KMS-11 (cell line): ENCODE data around the gene TRIM9.

ENCODE experiments used
- H2AFZ ChIP-seq: fragments of 200-600 bp; sonication (generic); 2 replicates; pipeline ENCODE4 v1.6.1; 2016; ENCODE audit warnings: antibody characterized with exemption, mixed run types, low read depth
- H3K27ac ChIP-seq: fragments of 200-600 bp; sonication (generic); 2 replicates; pipeline ENCODE4 v1.6.1; 2016; ENCODE audit warnings: mild to moderate bottlenecking, mixed run types
- H3K27me3 ChIP-seq: fragments of 200-600 bp; sonication (generic); 2 replicates; pipeline ENCODE4 v1.6.1; 2017; ENCODE audit warnings: mild to moderate bottlenecking, low read depth, mixed run types, moderate library complexity; ENCODE audit not compliant: insufficient read depth
- H3K36me3 ChIP-seq: fragments of 200-600 bp; sonication (generic); 2 replicates; pipeline ENCODE4 v1.6.1; 2017; ENCODE audit warnings: mild to moderate bottlenecking, mixed run types; ENCODE audit not compliant: insufficient read depth
- H3K4me1 ChIP-seq: fragments of 200-600 bp; sonication (generic); 2 replicates; pipeline ENCODE4 v1.6.1; 2016; ENCODE audit warnings: mild to moderate bottlenecking, low read depth, mixed run types; ENCODE audit not compliant: poor library complexity, severe bottlenecking
- H3K4me2 ChIP-seq: fragments of 200-600 bp; sonication (generic); 2 replicates; pipeline ENCODE4 v1.7.0; 2016; ENCODE audit warnings: mild to moderate bottlenecking, mixed run types
- H3K4me3 ChIP-seq: fragments of 200-600 bp; sonication (generic); IDR thresholded peaks from 2 replicates; pipeline ENCODE4 v1.6.1; 2017; ENCODE audit warnings: low read depth, low read length, mixed read lengths; ENCODE audit not compliant: insufficient read depth
- H3K79me2 ChIP-seq: fragments of 200-600 bp; sonication (generic); 2 replicates; pipeline ENCODE4 v1.6.1; 2016; ENCODE audit warnings: low read depth, mixed run types; ENCODE audit not compliant: insufficient read depth
- H3K9ac ChIP-seq: fragments of 200-600 bp; sonication (generic); 2 replicates; pipeline ENCODE4 v1.6.1; 2016; ENCODE audit warnings: mild to moderate bottlenecking, mixed run types
- H4K20me1 ChIP-seq: fragments of 200-600 bp; sonication (generic); 2 replicates; pipeline ENCODE4 v1.6.1; 2016; ENCODE audit warnings: mild to moderate bottlenecking, mixed run types; ENCODE audit not compliant: insufficient read depth
- CTCF ChIP-seq: fragments of 200-600 bp; sonication (generic); conservative IDR thresholded peaks from 2 replicates; pipeline ENCODE4 v1.6.1; 2017; ENCODE audit warnings: low read depth, mild to moderate bottlenecking, antibody characterized with exemption, low read length, moderate library complexity, mixed read lengths

Gene TRIM9

DNA sequence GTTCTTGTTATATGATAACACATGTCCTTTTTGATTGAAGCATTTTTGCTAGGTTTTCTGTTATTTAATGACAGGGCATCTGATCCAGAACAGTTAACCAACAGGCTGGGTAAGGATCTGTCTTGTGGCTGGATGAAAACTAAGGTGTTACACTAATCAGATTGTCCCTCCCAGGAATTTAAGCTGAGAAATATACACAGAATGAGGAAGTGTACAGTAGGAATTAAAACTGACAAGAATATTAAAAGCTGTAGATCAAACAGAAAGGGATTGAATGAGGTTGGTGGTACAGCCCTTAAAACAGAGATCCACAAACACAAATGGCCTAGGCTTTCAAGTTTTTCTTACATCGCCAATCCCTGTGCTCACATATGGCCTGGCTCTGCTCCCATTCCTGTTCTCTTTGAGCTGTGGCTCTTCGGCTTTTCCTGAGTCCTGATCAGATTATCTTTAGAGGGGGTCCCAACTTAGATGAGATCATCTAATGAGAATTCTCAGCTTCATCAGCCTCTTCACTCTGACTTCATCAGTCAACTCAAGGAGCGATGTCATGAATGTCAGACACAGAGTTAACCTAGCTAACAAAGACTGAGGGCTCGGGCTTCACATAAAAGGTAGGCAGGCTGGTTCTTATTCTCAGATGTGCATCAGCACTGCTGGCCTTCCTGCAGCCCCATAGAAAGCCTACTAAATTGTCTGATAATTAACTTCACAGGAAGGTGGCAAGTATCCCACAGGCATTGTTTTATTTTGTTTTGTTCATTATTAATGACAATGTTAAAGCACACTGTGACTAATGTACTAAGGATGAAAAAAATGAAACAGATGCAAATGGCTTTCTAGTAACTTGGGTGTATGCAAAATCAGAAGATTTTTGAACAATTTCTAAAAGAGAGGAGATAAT is 162.1 kb downstream of the TRIM9 start:
- Histone ChIP-seq H3K4me3 (no peak overlapping the region), H3K9ac (no peak overlapping the region), H3K4me1 (no peaks in the 10 kb centered on the region), H3K36me3 (no peaks in the 10 kb centered on the region), H3K27ac (no peak overlapping the region), H3K27me3 (no peaks in the 10 kb centered on the region), H4K20me1 (no peaks in the 10 kb centered on the region), H3K79me2 (no peaks in the 10 kb centered on the region), H3K4me2 (no peak overlapping the region), H2AFZ (no peak overlapping the region)
- TF ChIP-seq CTCF: no peak

DNA sequence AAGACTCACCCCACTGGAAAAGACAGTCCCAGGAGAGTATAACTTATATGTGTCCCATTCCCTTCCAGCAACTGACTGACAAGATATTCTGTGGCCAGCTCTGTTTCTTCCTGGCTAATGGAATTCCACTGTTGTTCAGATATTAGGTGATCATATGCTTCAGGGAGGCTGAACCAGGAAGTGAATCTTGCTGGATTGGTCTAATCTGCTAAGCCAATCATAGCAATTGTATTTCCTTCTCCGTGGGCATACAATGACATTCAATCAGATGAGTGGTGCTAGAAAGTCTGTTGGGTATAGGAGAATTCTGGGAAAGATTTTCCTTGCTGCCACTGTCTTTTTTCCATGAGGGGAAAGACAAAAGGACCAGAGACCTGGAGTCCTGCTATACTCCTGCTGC is 162.7 kb downstream of the TRIM9 start:
- no peak overlapping the region for H2AFZ ChIP-seq
- no peak for TF ChIP-seq CTCF
- H3K4me1 ChIP-seq: no peaks in the 10 kb centered on the region
- H3K36me3 ChIP-seq: no peaks in the 10 kb centered on the region
- H3K79me2 ChIP-seq: no peaks in the 10 kb centered on the region
- H3K9ac ChIP-seq: no peak overlapping the region
- H3K27me3 ChIP-seq: no peaks in the 10 kb centered on the region
- no peak overlapping the region for H3K4me2 ChIP-seq
- H3K4me3 ChIP-seq: no peak overlapping the region
- no peaks in the 10 kb centered on the region for H4K20me1 ChIP-seq
- H3K27ac ChIP-seq: no peak overlapping the region

GRCh38 chr14:50931559-50931958 is 163.3 kb downstream of the TRIM9 start:
- Histone ChIP-seq H3K4me3 (no peak overlapping the region), H3K27me3 (no peaks in the 10 kb centered on the region), H3K79me2 (no peaks in the 10 kb centered on the region), H3K4me1 (no peaks in the 10 kb centered on the region), H4K20me1 (no peaks in the 10 kb centered on the region), H2AFZ (no peak overlapping the region), H3K27ac (no peak overlapping the region), H3K4me2 (no peak overlapping the region), H3K36me3 (no peaks in the 10 kb centered on the region), H3K9ac (no peak overlapping the region)
- no peak for TF ChIP-seq CTCF

GRCh38 chr14:50929506-50929905 is 165.4 kb downstream of the TRIM9 start:
- Histone ChIP-seq H3K27ac (no peak overlapping the region), H3K4me1 (no peaks in the 10 kb centered on the region), H3K9ac (no peak overlapping the region), H2AFZ (no peak overlapping the region), H3K4me2 (no peak overlapping the region), H3K36me3 (no peaks in the 10 kb centered on the region), H4K20me1 (no peaks in the 10 kb centered on the region), H3K27me3 (no peaks in the 10 kb centered on the region), H3K4me3 (no peak overlapping the region), H3K79me2 (no peaks in the 10 kb centered on the region)
- TF ChIP-seq CTCF: no peak
